ENCODE data around the gene SCARB1. TPM values are rescaled to one million over a fixed set of nuclear protein-coding genes. Genes with fewer than 3 reads are reported as not detected.

SCARB1 gene
- total and polyA plus RNA-seq, 2 donors (not counting 1 experiment from before 2014, with no cell fraction given): 14.7 to 32.5 TPM

GRCh38 chr12:124817076-124818000 lies 46.3 kb downstream of the SCARB1 start:
- TF ChIP-seq EZH2 (IDR thresholded peaks at IDR 0.05; ENCODE audit: low read length, missing control alignments): no peak
- TF ChIP-seq CTCF (conservative IDR thresholded peaks at IDR 0.05 in 1 of 2, IDR thresholded peaks at IDR 0.05 in 1 of 2; ENCODE audit: low read depth in 1 of 2, low read length in 2 of 2): no peak
- H3K27me3 ChIP-seq (ENCODE audit: control insufficient read depth, insufficient read depth, low read length): no peaks in the 10 kb centered on the region
- H3K4me2 ChIP-seq (ENCODE audit: extremely low read depth, insufficient read depth, low read length): no peak overlapping the region
- H2AFZ ChIP-seq (ENCODE audit: low read length): no peak overlapping the region
- H3K4me3 ChIP-seq (replicated peaks in 1 of 4; ENCODE audit: control extremely low read depth in 1 of 4, insufficient read depth in 1 of 4, low read depth in 3 of 4, low read length in 4 of 4): no peak overlapping the region
- DNase-seq (ENCODE audit: low read depth in 2 of 2): no peak
- no peaks in the 10 kb centered on the region for H3K79me2 ChIP-seq (ENCODE audit: control insufficient read depth, insufficient read depth, low read length)
- no peaks in the 10 kb centered on the region for H3K36me3 ChIP-seq (ENCODE audit: control insufficient read depth, insufficient read depth, low read length)
- no peak overlapping the region for H3K9ac ChIP-seq (ENCODE audit: insufficient read depth, low read length)
- no peaks in the 10 kb centered on the region for H3K9me3 ChIP-seq (ENCODE audit: control insufficient read depth, insufficient read depth, low read depth, low read length)
- no peaks in the 10 kb centered on the region for H4K20me1 ChIP-seq (ENCODE audit: control insufficient read depth, extremely low read depth, insufficient read depth, low read length)
- H3K27ac ChIP-seq (ENCODE audit: insufficient read depth, low read length): no peak overlapping the region
- no peaks in the 10 kb centered on the region for H3K4me1 ChIP-seq (ENCODE audit: control insufficient read depth, extremely low read depth, insufficient read depth, low read length)

DNA sequence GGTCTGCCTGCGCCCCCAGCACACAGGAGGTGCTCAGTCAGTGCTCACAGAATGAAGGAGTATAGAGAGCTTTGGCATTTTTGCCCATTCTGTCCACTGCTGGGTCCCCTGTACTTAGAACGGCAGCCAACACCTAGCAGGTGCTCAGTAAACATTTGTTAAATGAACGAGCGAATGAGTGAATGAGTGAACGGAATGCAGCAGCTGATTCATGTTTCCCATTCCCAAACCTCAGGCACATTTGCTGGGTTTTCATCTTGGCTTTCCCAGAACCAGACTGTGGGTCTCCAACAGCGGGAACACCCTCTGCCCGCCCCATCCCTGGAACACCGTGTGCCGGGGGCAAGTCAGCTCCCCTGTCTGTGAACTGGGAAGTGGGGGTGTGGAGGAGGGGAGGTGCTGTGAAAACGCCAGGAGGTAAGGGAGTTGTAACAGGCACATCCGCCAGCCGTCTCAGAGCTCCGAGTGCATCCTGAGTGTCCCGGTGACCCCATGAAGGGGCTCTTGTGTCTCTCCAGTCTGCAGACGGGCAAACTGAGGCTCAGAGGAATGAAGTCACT lies 47.3 kb downstream of the SCARB1 start:
- H4K20me1 ChIP-seq (ENCODE audit: control insufficient read depth, extremely low read depth, insufficient read depth, low read length): no peaks in the 10 kb centered on the region
- no peak overlapping the region for H3K27ac ChIP-seq (ENCODE audit: insufficient read depth, low read length)
- no peaks in the 10 kb centered on the region for H3K36me3 ChIP-seq (ENCODE audit: control insufficient read depth, insufficient read depth, low read length)
- DNase-seq (ENCODE audit: low read depth in 2 of 2): no peak
- H3K9ac ChIP-seq (ENCODE audit: insufficient read depth, low read length): no peak overlapping the region
- no peak overlapping the region for H2AFZ ChIP-seq (ENCODE audit: low read length)
- no peaks in the 10 kb centered on the region for H3K27me3 ChIP-seq (ENCODE audit: control insufficient read depth, insufficient read depth, low read length)
- H3K4me2 ChIP-seq (ENCODE audit: extremely low read depth, insufficient read depth, low read length): no peak overlapping the region
- TF ChIP-seq EZH2 (IDR thresholded peaks at IDR 0.05; ENCODE audit: low read length, missing control alignments): no peak
- TF ChIP-seq CTCF (conservative IDR thresholded peaks at IDR 0.05 in 1 of 2, IDR thresholded peaks at IDR 0.05 in 1 of 2; ENCODE audit: low read depth in 1 of 2, low read length in 2 of 2): no peak
- H3K79me2 ChIP-seq (ENCODE audit: control insufficient read depth, insufficient read depth, low read length): no peaks in the 10 kb centered on the region
- no peaks in the 10 kb centered on the region for H3K4me1 ChIP-seq (ENCODE audit: control insufficient read depth, extremely low read depth, insufficient read depth, low read length)
- H3K4me3 ChIP-seq (replicated peaks in 1 of 4; ENCODE audit: control extremely low read depth in 1 of 4, insufficient read depth in 1 of 4, low read depth in 3 of 4, low read length in 4 of 4): no peak overlapping the region
- no peaks in the 10 kb centered on the region for H3K9me3 ChIP-seq (ENCODE audit: control insufficient read depth, insufficient read depth, low read depth, low read length)

DNA sequence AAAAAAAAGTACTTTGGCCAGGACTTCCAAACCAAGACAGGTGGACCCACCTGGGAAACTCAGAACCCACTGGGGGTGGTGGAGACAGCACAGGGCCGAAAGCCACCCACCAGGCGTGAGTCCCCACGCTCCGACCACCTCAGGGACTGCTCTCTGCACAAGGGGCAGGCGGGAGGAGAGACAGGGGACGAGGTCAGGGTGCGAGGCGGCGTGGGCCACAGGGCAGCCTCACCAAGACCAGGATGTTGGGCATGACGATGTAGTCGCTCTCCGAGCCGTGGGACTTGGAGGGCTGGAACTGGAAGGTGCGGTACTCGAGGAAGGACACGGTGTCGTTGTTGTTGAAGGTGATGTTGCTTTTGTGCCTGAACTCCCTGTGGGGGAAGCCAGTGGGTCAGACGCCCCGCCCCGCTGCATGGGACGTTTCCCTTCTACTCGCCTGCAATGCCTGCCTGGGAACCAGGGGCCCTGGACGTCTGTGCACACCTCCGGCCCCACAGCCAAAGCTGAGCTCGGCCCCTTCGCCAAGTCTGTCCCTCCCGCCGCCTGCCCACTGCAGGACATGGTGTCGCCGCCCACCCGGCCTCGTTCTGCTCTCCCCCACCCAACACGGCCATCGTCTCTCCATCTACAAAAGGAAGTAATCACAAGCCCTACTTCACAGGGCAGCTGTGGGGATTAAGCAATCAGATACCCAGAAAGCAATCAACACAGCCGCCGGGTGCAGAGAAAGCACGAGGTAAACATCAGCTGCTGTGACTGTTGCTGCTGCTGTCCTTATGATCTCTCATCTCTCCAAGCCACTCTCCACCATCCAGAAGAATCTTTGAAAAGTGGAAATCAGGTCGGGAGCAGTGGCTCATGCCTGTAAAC lies 48.7 kb downstream of the SCARB1 start:
- DNase-seq (ENCODE audit: low read depth in 2 of 2): peak in 1 of 2 donors; percentile 18
- Histone ChIP-seq H3K4me3 (replicated peaks in 1 of 4; ENCODE audit: control extremely low read depth in 1 of 4, insufficient read depth in 1 of 4, low read depth in 3 of 4, low read length in 4 of 4) (no peak overlapping the region), H3K27ac (ENCODE audit: insufficient read depth, low read length) (no peak overlapping the region), H3K4me1 (ENCODE audit: control insufficient read depth, extremely low read depth, insufficient read depth, low read length) (peaks cover 2% of the 10 kb centered on the region), H3K79me2 (ENCODE audit: control insufficient read depth, insufficient read depth, low read length) (no peaks in the 10 kb centered on the region), H3K4me2 (ENCODE audit: extremely low read depth, insufficient read depth, low read length) (no peak overlapping the region), H3K27me3 (ENCODE audit: control insufficient read depth, insufficient read depth, low read length) (no peaks in the 10 kb centered on the region), H3K9ac (ENCODE audit: insufficient read depth, low read length) (no peak overlapping the region), H4K20me1 (ENCODE audit: control insufficient read depth, extremely low read depth, insufficient read depth, low read length) (no peaks in the 10 kb centered on the region), H3K9me3 (ENCODE audit: control insufficient read depth, insufficient read depth, low read depth, low read length) (no peaks in the 10 kb centered on the region), H2AFZ (ENCODE audit: low read length) (no peak overlapping the region), H3K36me3 (ENCODE audit: control insufficient read depth, insufficient read depth, low read length) (peaks cover 1% of the 10 kb centered on the region)
- no peak for TF ChIP-seq EZH2 (IDR thresholded peaks at IDR 0.05; ENCODE audit: low read length, missing control alignments)
- no peak for TF ChIP-seq CTCF (conservative IDR thresholded peaks at IDR 0.05 in 1 of 2, IDR thresholded peaks at IDR 0.05 in 1 of 2; ENCODE audit: low read depth in 1 of 2, low read length in 2 of 2)
